ENCODE results near the gene TTLL4.

TTLL4 gene

DNA sequence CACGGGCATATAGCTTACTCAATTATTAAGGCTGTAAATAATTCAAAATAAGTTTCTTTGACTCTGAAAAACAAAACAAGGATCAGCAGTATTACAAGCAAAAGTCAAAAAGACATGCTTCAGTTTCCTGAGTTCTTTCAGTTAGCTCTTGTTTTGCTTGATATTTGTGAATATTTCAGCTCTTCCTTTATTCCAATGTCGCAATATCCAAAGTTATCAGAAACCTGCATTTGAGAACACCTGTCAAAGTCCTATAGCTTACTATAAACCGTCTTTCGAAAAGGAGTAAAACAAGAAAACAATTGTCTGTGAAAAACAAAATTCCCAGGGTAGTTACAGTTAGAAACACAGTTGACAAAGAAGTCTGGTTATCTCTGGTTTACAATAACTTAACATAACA lies 86.1 kb downstream of the TTLL4 start:
- no peak for DNase-seq

DNA sequence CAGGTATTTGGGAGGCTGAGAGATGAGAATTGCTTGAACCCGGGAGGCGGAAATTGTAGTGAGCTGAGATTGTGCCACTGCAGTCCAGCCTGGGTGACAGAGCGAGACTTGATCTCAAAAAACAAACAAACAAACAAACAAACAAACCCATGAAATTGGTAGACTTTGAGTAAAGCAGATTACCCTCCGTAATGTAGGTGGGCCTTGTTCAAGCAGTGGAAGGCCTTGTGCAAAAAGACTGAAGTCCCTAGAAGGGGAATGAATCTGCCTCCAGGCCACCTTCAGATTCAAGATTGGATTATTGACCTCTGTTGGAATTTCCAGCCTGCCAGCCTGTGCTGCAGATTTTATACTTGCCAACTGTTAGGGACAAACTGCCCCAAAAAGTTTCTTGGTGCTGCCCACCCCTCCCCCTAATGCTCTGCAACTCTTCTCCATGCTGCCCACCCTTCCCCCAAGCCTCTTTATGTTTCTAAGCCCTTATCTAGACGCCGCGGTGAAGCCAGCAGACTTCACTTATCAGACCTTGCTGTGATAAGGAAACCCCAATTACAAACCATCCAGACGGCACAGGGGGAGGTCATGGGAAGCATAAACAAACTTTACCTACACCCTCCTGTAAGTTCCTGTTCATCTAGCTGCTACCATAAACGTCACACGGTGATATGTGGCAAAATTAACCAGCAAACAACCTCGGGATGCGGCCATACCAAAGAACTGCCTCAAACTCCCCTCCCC lies 88.3 kb downstream of the TTLL4 start:
- DNase-seq = no peak

DNA sequence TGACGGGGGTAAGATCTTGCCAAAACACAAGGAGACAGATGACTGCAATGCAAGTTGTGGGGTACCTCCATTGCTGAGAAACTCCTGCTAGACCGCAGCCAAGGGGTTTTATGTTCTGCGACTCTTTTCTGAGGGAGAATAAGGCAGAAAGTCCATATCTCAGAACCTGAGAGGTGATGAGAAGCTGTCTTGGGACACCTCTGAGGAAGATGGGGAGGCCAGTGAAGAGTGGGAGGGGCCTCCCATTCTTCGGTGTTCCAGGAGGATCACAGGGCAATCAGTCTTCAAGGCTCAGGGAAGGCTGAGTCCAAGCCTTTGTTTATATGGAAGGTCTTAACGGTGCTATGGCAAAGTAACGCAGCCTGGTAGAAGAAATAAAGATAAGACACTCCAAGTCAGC lies 89.4 kb downstream of the TTLL4 start:
- no peak for DNase-seq

DNA sequence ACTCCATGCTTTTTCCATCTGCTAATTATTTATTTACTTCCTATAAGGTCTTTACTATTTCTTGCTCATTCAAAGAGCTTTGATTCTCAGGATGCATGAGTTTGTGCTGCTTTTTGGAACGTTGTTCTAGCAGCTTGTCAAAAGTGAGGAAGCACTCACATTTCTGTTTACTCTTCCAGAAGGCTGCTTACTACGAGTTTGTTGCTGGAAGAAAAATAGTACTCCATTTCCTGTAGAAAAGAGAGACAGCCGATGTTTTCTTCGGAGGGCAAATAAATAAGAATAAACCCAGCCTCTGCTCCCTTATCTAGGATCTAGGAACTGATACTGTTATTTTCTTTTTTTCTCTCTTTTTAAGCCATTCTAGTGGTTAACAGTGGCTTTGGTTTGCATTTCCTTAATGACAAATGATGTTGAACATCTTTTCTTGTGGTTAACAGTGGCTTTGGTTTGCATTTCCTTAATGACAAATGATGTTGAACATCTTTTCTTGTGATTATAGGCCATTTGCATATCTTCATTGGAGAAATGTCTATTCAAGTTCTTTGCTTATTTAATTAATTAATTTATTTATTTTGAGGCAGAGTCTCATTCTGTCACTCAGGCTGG lies 91.9 kb downstream of the TTLL4 start:
- DNase-seq = no peak

DNA sequence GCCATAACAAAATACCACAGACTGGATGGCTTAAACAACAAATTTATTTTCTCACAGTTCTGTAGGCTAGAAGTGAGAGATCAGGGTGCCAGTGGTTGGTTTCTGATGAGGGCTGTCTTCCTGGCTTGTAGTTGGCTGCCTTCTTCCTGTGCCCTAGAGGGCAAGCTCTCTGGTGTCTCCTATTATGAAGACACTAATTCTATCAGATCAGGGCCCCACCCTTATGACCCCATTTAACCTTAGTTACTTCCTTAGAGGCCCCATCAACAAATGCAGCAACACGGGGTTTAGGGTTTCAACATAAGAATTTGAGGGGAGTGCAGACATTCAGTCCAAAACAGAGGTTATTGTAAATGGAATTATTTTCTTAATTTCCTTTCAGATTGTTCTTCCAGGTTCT lies 94.2 kb downstream of the TTLL4 start:
- DNase-seq = no peak
